ENCODE measurements around the gene C16orf92.
"Not testable (repeated sequence)": the region's sequence is repeated elsewhere in the genome, so short reads cannot be mapped to it uniquely, and the experiment has no call there.

Gene C16orf92

DNA sequence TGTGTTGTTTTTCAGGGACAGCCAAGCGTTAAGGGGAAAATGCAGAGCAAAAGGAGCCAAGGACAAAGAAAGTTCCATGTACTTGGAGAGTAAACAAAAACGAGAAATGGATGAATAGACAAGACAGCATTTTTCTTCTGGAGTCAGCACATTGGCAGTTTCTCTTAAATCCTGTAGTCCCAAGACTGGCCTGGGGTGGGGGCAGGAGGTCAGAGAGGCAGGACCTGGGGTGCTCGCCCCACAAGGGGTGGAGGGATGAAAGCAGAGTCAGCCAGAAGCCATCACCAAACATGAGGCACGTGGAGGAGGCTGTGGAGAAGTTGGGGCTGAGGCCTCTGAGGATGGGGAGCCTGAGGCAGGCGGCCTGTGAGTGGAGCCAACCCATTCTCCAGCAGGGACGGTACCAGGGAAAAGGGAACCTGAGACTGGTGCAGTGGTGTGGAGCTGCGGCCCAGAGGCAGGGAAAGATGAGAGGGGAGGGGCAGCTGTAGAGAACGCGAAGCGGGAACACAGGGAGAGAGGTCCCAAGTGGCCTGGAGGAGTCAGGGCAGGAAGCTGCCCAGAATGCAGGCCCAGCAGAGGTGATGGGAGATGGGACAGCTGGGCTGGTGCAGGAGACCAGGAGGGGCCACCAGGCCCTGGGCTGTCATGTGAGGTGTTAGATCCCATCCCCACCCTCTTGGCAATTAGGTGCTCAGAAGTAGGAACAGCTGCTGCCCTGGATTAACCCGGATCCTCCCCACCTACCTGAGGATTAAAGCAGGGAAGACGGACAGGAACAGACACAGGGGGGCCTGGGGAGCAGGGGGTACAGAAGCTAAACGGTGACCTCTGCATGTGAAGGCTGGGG, 4.8 kb downstream of the C16orf92 start:
- DNase-seq = no peak

DNA sequence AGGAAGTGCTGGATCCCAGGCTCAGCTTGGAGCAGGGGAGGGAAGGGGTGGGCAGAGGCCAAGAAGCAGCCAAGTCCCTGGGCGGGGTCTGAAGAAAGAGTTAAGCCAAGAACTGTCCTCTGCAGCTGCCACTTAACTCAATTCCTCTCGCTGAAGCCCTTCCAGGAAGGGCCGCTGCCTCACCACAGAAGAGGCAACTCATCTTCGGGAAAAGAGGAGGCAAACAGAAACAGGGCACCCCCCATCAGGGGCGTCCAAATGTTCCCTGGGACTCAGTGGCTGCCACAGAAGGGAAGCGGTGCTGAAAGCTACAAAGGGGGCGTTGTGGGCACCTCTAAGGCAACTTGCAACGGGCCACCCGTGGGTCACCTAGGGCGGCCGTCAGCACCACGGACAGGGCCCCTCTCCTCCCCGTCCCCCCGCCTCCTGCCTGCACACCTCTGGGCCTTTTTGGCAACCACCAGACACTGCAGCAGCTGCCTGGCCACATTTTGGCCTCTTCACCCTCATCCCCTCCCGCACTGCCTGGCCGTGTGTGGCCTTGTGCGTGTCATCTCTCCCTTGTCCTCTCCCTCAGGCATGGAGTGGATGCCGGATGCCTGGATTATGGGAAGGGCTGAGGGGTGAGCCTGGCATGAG, 5.6 kb downstream of the C16orf92 start:
- no peak for DNase-seq

DNA sequence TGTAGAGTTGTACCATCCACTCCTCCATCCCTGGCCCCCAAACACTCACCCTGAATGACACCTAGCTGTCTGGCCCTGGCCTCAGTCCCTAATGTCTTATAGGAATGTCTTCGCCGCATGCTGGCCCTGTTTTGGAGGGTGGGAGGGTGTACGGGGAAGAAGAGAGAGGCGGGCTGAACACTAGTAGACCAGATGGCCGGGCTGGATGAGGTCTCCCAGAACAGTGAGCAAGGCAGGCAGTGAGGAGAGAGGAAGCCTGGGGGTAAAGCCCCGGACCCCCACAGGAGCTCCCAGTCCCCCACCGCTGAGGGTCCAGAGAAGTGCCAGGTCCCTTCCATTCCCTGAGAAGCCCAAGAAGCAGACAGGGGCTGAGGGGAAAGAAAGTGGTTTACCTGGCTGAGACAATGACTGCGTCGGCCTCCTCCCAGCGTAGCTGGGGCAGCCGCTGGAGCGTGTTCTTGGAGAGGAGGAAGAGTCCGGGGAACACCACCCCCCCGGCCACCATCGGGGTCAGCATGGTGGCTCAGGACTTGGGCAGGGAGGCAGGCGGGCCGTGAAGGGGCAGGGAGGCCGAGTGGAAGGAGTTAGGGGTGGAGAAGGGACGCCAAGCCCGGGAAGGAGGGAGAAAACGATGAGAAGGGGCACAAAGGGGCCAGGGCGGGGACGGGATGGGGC, 7.2 kb downstream of the C16orf92 start:
- DNase-seq = no peak

DNA sequence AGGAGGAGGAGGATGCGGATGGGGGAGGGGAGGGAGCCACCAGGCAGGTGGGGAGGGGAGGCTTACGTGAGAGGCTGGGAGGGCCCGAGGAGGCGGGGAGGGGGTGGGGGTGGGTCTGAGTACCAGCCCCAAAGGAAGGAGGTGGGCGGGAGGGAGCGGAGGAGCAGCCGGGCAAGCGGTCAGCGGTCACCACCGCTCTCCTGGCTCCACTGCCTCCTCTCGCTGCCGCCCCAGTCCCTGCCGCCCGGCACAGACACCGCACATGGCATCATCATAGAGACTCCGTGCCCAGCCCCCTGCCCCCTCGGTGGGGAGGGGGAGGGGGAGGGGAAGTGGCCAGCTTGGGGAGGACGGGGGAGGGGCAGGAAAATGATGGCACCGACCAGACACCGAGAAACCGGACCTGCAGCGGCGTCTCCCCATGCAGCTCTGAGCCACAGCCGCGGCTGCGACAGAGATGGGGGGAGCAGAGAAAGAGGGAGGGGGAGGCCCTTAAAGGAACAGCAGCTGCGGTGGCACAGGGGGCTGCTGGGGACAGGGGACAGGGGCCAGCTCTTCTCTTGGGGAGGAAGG, 7.9 kb downstream of the C16orf92 start, which contains the start of gene TLCD3B:
Gene TLCD3B, minus strand, starts transcription at position 431 of the 573 bp plus-strand sequence. CDS start 744 bp downstream, outside the sequence.
- DNase-seq = peak in 1 of 2 experiments; percentile 20

DNA sequence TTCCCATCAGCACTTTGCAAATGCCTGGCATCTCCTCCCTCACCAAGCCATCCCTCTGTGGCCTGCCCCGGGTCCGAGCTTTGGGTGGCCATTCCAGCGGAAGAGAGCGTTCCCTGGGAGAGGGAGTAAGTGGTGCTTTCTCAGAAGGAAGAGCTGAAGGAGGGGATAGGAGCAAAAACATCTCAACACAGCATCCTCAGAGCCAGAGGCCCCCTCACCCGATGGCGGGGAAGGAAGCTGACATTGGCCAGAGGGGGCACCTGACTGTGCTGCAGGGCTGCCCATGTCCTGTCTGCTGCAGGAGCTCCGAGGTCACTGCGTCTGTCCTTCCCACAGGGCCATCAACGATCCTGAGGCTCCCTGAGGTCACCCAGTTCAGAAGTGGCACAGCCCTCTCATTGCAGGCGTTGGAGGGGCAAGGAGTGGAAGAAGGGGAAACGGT, 8.5 kb downstream of the C16orf92 start:
- no peak for DNase-seq

DNA sequence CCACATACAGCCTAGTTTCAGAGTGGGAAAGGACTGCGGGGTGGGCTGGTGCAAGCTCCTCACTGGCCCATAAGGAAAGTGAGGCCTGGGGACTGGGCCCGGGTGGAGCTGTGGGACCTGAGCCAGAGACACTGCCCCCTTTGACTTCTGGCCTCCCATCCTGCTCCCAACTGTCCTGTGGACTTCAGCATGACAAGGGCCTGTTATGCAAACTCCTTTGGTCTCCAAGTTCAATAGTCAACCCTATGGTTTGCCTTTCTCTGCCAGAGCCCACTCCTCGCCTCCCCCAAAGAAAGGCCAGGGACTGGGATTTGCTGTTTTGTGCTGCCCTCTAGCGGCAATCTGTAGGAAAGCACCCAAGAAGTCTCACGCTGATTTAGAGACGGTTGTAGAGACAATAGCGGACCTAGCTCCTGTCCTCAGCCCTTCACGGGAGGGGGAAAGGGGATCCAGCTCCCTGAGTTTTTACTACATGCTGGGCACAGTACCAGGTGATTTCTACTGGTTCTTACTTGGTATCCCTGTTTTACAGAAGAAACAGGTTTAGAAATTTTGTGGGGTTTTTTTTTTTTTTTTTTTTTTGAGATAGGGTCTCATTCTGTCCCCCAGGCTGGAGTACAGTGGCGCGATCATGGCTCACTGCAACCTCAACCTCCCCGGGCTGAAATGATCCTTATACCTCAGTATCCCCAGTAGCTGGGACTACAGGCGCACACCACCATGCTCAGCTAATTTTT, 9.3 kb downstream of the C16orf92 start:
- DNase-seq = peak; percentile 75 to 78

DNA sequence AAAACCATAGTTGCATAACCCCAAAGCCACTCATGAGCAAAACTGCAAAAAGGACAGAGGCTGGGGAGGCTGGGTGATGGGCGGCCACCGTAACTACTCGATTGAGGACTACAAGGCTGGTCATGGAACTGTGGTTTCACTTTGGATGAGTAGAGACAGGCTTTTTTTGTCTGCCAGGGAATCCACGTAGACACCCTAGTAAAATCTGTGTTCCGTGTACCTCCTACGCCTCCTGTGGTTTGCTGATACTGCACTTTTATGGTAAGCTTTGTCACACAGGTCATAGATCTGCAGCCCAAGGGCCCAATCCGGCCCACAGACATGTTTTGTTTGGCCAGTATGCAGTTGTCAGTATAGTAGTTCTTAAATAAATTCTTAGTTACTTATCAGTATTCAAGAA, 10.3 kb downstream of the C16orf92 start:
- no peak for DNase-seq

DNA sequence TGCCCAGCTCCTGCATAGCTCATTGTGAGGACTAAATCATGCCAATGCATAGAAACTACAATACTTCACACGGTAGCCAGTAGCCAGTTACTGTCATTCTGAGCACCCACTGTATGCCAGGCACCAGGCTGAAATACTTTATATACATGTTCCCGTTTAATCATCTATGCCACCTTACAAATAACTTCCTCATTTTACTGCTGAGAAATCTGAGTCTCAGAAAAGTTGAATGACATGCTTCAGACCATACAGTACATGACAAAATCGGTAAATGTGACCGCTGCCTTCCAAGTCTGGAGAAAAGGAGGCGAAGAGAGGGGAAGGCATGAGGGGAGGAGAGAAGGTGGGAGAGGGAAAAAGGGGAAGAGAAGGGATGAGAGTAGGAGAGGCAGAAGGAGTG, 17.2 kb downstream of the C16orf92 start:
- no peak for DNase-seq

DNA sequence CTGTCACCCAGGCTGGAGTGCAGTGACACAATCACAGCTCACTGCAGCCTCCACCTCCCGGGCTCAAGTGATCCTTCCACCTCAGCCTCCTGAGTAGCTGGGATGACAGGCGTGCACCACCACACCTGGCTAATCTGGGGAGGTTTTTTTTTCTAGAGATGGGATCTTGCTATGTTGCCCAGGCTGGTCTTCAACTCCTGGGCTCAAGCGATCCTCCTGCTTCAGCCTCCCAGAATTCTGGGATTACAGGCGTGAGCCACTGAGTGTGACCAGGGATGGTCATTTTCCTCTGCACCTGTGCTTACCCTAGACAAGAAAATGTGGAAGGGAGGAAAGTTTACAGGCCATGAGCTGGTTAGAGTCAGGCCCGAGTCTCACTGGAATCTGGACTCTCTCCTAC, 17.7 kb downstream of the C16orf92 start:
- DNase-seq = not testable (repeated sequence)

DNA sequence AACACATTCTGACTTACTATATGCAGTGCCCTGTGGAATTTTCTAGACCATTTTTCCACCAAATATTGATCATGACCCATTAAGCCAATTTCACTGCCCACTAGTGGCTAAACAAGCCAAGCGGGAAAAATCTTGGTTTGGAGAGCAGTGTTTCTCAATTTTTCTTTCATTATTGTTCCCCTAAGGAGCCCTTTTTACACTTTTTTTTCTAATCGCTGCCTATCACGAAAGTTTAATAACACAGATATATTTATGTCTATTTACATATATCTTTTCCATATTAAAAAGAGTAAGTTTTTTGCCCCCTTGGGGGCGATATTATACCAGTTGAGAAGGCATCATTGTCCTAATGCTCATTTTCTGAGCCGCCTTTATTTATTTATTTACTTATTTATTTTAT, 18.8 kb downstream of the C16orf92 start:
- DNase-seq = peak in 1 of 2 experiments; percentile 14

DNA sequence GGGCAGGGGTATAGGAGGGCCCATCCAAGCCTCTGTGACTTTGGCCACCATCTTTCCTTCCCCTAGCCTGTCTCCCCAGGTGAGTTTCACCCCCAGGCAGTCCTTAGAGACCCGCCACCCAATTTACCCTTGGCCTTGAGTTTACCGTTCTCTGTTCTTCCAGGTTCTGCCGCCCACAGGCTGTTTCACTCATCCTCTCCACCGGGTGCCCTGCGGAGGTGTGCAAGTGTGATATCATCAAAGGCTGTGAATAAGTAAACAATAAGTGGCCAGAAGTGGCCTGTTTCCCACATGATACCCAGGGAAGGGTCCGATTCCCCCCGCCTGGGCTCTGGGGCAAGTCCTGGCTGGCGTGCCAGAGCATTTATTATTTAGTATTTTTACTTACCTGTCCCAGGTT, 23.2 kb downstream of the C16orf92 start:
- no peak for DNase-seq

DNA sequence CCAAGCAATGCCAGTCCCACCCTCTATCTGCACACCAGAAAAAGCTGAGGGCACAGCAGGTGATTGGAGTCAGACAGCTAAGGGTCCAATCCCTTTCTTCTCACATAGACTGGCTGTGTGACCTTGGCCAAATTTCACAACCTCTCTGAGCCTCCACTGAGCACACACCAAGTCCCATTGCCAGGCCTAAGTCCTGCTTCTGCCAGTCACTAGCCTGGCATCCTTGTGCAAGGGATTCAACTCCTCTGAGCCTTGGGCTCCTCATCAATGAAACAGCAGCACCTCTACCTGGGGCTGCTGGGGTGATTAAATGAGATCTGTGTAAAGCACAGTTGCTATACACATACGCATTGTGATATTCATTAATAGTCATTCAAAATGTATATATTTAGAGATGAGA, 23.6 kb downstream of the C16orf92 start:
- no peak for DNase-seq

DNA sequence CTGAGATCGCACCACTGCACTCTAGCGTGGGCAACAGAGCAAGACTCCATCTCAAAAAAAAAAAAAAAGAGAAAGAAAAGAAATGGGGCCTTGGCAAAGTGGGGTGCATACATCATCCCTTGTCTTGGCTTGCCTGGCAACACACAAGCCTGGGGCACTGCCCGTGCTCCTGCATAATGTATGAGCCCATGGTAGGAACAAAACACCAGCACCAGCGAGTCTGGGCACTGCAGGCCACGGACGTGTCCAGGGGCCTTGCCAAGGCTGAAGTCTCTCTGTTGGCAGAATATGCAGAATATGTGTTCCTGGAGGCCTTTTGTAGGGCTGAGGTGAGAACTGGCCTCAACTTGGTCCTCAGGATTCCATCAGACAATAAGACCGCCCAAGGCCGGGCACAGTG, 26.9 kb downstream of the C16orf92 start:
- no peak for DNase-seq

DNA sequence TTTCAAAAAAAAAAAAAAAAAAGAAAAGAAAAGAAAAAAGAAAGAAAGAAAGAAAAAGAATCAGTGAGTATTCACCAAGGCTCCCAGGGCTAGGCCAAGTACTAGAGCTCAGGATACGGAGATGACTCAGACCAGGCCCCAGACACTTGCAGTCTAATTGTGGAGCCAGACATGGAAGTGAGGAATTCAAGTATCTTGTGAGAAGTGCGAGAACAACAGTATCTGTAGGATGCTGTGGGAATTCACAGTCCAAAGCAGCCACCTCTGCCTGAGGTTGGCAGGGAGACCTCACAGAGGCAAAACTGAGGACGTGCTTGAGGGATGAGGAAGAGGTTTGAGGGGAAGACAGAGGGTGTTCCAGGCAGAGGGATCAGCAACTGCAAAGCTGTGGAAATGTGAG, 28.5 kb downstream of the C16orf92 start:
- DNase-seq = no peak

DNA sequence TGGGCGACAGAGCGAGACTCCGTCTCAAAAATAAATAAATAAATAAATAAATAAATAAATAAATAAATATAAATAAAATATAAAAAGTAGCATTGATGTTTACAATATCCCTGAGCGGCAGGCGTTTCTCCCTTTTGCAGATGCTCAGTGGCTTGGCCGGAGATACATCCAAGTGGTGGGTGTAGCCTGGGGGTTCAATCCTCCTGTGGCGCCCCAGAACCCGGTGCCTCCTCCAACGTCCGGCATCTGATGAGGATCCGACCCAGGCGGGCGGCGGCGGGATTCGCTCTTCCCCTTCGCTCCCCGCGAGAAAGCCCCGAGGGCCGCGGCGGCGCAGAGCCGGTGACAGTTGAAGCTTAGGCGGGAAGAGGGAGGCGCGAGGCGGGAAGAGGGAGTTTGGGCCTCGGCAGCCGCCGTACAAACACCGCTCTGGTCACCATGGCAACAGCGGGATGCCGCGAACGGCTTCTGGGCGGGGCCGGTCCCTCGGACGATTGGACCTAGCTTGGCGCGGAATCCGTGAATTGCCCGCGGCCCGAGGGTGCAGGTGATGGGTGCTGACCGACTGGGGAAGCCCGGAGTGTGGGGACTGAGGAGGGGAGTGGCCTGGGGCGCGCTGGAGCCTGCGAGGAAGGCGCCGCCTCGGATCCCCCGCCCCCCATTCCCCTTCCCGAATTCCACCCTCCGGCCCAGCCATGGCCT, 29.8 kb downstream of the C16orf92 start:
- peak; percentile 77 to 87 for DNase-seq

DNA sequence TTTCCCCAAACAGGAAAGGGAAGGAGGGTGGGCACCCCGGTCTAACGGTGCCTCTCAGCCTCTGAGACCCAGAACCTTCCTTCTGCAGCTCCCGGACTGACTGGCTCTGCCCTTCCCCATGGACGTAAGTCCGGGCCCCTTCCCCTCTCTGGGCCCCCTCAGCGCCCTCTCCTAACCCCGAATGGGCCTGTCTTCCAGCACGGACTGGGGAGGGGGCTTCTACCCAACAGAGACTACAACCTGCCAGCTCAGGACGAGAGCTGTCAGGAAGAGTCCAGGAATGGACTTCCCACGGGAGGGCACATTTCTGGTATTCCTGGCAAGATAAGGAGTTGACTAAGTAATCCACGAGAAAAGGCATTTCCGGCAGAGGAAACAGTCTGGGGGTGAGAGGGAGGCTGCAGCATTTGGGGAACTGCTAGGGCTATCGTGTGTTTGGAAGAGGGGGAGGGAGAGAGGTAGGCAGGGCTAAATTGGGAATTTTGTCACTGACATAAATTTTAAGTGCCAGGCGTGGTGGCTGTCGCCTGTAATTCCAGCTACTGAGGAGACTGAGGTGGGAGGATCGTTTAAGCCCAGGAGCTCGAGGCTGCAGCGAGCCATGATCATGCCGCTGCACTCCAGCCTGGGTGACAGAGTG, 30.5 kb downstream of the C16orf92 start:
- peak in 1 of 2 experiments; percentile 12 for DNase-seq

DNA sequence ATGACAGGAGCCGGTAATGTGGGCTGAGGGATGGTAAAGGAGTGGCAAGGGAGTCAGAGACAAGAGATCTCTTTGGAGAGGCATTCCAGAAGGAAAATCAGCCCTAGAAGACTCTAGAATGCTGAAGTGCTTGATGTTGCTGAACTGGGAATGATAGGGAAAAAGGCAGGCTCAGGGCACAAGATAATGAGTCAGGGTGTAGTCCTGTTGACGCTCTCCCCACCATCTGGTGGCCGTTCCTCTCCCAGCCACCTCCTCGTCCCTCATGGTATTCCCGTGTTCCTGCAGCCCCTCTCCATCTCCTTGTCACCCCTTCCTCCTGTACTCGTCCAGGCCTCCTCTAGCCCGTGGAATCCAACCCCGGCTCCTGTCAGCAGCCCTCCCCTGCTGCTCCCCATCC, 31.5 kb downstream of the C16orf92 start:
- no peak for DNase-seq

DNA sequence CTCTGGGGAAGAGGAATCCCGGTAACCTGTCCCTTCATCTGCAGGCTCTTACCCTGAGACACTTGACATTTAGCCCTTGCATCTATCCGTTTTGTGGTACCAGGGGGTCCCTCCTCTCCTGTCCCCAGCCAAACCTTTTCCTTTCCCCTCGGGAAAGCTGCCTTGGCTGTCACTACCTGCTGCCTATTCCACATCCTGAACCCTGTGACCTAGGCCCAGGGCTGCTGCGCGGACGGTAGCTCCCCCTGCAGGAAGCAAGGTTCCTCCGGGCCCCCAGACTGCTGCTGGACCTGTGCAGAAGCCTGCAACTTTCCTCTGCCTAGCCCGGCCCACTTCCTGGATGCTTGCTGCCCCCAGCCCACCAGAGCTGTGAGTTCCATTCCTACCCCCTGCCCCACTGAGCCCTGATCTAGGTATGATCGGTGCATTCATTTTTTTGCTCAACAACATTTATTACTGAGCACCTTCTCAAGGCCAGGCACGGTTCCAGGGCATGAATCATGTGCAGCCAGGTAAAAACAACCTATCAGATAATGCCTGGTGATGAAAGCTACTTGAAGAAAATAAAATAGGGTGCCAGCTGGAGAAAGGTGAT, 32.1 kb downstream of the C16orf92 start:
- no peak for DNase-seq

DNA sequence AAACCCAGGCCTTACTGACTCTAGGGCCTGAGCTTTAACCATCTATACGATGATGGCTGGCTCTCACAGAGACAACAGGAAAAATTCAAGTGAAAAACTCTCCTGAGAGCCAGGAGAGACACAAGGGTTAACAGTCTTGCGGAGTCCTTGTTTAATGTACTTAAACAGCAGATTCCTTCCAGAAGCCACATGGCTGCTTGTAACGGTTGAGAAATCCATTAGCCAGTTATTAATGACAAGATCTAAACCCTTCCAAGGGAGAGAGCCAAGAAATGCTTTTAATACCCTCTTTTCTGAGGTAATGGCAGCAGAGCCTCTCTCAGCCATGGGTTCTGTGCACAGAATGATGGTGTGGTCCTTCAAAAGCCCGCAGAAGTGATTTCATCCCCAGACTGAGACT, 37.3 kb downstream of the C16orf92 start:
- DNase-seq = no peak

DNA sequence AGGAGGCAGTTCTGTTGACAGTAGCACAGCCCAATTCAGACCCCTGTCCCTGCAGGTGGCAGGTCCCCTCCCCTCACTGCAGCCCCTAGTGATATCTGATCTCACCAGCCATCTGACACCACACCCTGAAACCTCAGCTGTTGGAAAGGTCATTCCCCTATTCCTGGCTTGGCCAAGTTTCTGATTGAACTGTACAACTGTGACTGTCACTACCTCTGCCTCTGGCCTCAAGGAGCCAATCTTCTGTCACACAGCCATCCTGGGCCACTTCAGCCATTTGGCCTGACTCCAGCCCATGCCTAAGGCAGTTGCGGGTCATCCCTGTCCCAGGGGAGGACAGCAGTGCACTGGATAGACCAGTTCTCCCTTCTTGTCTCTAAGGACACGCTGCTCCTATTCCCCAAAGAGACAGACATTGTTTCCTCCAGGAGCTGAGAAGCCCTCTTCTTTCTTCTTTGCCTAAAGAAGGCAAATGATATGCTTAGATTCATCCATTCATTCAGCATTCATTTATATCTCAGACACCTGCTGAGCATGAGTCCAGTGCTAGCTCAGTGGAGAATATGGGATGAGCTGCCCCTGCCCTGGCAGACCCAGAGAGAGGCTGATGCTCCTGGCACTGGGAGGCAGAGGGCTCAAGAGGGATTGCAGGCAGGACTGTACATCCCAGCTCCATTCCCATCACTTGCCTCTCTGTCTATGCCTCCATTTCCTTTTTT, 38.0 kb downstream of the C16orf92 start:
- DNase-seq = no peak
